ENCODE results near the gene LSG1. TPM values are rescaled to one million over a fixed set of nuclear protein-coding genes. Genes with fewer than 3 reads are reported as not detected.

LSG1 gene
- total RNA-seq, 1 donor, result 56.6 TPM

DNA sequence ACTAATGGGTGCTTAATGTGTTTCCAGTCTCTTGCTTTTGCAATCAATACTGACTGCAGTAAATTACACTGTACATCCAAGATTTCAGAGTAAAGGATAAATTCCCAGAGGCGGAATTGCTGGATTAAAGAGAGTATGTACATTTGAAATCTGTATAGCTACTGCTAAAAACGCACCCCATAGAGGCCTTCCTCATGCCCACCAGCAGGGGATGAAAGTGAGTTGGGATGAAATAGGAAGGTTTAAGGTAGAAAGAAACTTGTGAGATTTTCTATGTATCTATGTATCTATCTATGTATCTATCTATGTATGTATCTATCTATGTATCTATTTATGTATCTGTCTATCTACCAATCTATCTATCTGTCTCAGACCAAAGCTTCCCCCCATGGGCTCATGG lies 67.2 kb downstream of the LSG1 start:
- TF ChIP-seq CTCF (IDR thresholded peaks at IDR 0.05; ENCODE audit: insufficient read depth, low read depth, low read length), result peak; percentile 54
- DNase-seq (ENCODE audit: low read depth), result no peak
- no peak overlapping the region for H3K4me3 ChIP-seq (ENCODE audit: low read depth, low read length)

DNA sequence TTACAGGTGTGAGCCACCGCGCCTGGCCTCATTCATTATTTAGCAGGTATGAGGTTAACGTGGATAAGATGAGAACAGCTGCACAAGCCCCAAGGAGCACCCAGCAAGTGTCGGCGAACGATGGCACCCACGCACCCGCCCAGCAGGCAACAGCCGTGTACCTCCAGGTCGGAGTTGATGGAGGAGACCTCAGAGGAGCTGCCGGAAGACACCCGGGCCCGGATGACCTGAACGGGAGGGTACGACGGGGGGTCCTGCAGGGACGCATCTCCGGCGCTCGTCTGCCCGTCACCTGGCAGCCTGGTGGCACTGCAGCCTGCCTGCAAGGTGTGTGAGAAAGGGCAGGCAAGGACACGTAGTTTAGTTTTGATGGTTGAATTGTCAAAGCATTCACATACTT lies 67.9 kb downstream of the LSG1 start:
- H3K4me3 ChIP-seq (ENCODE audit: low read depth, low read length), result no peak overlapping the region
- DNase-seq (ENCODE audit: low read depth), result no peak
- TF ChIP-seq CTCF (IDR thresholded peaks at IDR 0.05; ENCODE audit: insufficient read depth, low read depth, low read length), result no peak

DNA sequence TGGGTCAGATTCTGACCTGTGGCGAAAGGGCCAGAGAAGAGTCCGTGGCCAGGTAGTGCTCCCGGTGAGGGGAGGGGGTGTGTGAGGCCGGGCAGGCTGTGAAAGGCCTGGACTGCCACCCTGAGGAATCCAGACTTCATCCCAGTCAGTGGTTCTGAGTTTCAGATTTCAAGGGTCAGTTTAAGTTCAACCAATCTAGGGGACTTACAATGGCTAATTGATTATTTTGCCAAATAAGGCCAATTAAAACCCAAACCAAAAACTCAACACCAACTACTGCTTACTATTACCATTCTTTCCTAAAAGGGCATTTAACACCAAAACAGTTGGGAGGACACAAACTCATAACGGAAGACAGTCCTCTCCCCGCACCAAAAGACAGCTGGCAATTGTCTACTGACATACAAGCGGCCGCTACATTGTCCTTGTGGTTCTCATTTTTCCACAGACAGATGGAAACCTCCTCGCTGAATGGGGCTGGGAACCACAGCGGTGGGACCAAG lies 69.3 kb downstream of the LSG1 start:
- no peak for TF ChIP-seq CTCF (IDR thresholded peaks at IDR 0.05; ENCODE audit: insufficient read depth, low read depth, low read length)
- DNase-seq (ENCODE audit: low read depth), result no peak

DNA sequence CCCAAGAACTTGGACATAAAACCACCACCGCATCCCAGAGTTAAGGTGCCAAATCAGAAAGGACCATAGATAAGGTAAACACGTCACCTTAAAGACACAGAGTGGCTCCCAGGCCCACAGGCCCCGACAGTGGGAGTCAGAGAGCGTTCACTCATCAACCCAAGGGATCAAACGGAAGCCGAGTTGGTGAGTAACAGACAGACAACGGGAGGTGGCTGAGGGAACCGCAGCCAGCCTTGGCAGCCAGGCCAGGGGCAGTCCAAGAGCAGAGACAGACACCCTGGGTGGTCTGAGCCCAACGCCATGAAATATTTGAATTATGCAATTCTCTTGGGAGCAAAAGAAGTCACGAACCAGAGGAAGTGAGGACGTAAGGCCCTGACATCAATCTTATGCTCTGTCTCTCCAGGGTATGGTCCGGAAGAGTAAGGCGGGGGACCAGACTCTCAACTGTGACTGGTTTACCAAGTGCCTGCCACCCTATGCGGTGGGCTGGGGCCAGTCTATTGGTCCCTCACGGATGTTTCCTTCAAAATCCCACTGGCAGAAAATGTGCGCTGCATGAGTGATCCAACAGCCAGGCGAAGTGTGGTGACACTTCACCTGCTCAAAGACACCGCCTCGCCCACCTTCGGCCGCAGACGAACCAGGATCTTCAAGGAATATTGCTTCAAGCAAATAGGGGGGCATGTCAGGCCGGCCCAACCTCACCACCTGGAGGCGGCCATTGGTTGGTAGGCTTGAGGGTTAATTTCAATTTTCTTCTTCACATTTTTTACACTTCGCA lies 73.0 kb downstream of the LSG1 start:
- no peak overlapping the region for H3K4me3 ChIP-seq (ENCODE audit: low read depth, low read length)
- DNase-seq (ENCODE audit: low read depth), result peak; percentile 64
- TF ChIP-seq CTCF (IDR thresholded peaks at IDR 0.05; ENCODE audit: insufficient read depth, low read depth, low read length), result no peak

More for the DNA sequence above, 69.3 kb downstream of the LSG1 start:
- no peak overlapping the region for H3K4me3 ChIP-seq (ENCODE audit: low read depth, low read length)

GRCh38 chr3:194596906-194597305 lies 75.1 kb downstream of the LSG1 start:
- DNase-seq (ENCODE audit: low read depth), result no peak
- no peak overlapping the region for H3K4me3 ChIP-seq (ENCODE audit: low read depth, low read length)
- TF ChIP-seq CTCF (IDR thresholded peaks at IDR 0.05; ENCODE audit: insufficient read depth, low read depth, low read length), result no peak

GRCh38 chr3:194592798-194593752 lies 78.9 kb downstream of the LSG1 start:
- H3K4me3 ChIP-seq (ENCODE audit: low read depth, low read length), result no peak overlapping the region
- no peak for TF ChIP-seq CTCF (IDR thresholded peaks at IDR 0.05; ENCODE audit: insufficient read depth, low read depth, low read length)
- peak; percentile 100 for DNase-seq (ENCODE audit: low read depth)

Small RNAs within 50 kb of the gene (small RNA-seq; reads per million reads assigned to genes)
- not detected for gene AC046143.2

Other genes with a start within 250 kb of the LSG1 start
- 190 and 228 TPM in 2 replicates for gene ATP13A3, start 185.2 kb downstream of the LSG1 start, total RNA-seq
- gene TMEM44, start 38.8 kb downstream of the LSG1 start, total RNA-seq, result 11.7 and 23.2 TPM in 2 replicates
- 22.0 and 37.0 TPM in 2 replicates for gene FAM43A, start 13.7 kb upstream of the LSG1 start, total RNA-seq

Measured in fibroblast of villous mesenchyme (primary cell).